NT2/D1 (cell line): ENCODE data around the gene BPTF.
A peak's percentile ranks its signal among the peaks of the same experiment; 100 is the strongest.
"Not testable (repeated sequence)": the region's sequence is repeated elsewhere in the genome, so short reads cannot be mapped to it uniquely, and the experiment has no call there.

Source experiments
- DNase-seq: peaks from one replicate; pipeline ENCODE4 v3.0.0-alpha.2; 2011; ENCODE audit warnings: low read depth, low spot score
- H3K27me3 ChIP-seq: 2 replicates; pipeline ENCODE4 v1.6.0; 2011; ENCODE audit warnings: mild to moderate bottlenecking; ENCODE audit not compliant: insufficient read length, insufficient read depth
- H3K36me3 ChIP-seq: 2 replicates; pipeline ENCODE4 v1.6.1; 2011; ENCODE audit warnings: mild to moderate bottlenecking, low read length, mixed read lengths; ENCODE audit not compliant: insufficient read depth, insufficient read length
- H3K4me1 ChIP-seq: 2 replicates; pipeline ENCODE4 v1.5.1; 2011; ENCODE audit not compliant: insufficient read depth, insufficient read length
- H3K4me3 ChIP-seq: 2 replicates; pipeline ENCODE4 v1.5.1; 2011; ENCODE audit warnings: low read depth; ENCODE audit not compliant: insufficient read length
- H3K9ac ChIP-seq: 2 replicates; pipeline ENCODE4 v1.6.0; 2011; ENCODE audit warnings: low read depth; ENCODE audit not compliant: insufficient read length
- H3K9me3 ChIP-seq: 2 replicates; pipeline ENCODE4 v1.5.1; 2011; ENCODE audit warnings: mild to moderate bottlenecking, low read length; ENCODE audit not compliant: insufficient read depth
- SUZ12 ChIP-seq: IDR thresholded peaks from 2 replicates; pipeline ENCODE4 v1.6.1; 2011; ENCODE audit not compliant: insufficient read length, insufficient read depth; ENCODE audit errors: extremely low read depth
- YY1 ChIP-seq: IDR thresholded peaks from 2 replicates; pipeline ENCODE4 v1.6.1; 2011; ENCODE audit not compliant: insufficient read length, insufficient read depth
- ZNF274 ChIP-seq: IDR thresholded peaks from 2 replicates; pipeline ENCODE4 v1.6.1; 2011; ENCODE audit warnings: mild to moderate bottlenecking, low read depth, low read length

The BPTF gene

DNA sequence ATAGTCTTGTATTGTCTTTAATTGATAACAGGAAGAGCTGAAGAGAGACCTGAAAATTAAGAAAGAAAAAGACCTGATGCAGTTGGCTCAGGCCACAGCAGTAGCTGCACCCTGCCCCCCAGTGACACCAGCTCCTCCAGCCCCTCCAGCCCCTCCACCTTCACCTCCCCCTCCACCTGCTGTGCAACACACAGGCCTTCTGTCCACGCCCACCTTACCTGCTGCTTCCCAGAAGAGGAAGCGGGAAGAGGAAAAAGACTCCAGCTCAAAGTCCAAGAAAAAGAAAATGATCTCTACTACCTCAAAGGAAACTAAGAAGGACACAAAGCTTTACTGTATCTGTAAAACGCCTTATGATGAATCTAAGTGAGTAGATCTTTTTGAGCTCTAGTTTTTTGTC is 134.2 kb downstream of the BPTF start:
- H3K9ac ChIP-seq: no peak overlapping the region
- no peak for TF ChIP-seq ZNF274
- no peak for TF ChIP-seq YY1
- TF ChIP-seq SUZ12: no peak
- DNase-seq: no peak

DNA sequence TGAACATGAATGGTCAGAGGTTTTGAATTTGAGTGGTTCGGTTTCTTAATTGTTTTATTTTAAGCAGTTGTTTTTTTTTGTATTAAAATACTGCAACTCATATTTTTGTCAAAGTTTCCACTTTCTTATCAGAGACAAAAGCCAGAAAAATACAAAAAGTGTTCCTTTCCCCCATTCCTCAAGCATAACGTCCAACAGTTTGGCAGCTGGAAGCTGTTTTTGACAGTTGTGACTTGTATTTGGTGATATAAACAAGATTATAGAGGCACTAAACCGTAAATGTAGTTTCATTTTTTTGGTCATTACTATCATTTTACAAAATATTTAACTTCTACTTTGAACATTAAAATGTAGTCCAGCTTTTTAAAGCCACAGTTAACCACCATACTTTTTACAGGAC is 135.0 kb downstream of the BPTF start:
- DNase-seq, H3K27me3 ChIP-seq, H3K4me3 ChIP-seq, H3K9ac ChIP-seq, H3K9me3 ChIP-seq, H3K4me1 ChIP-seq: not testable (repeated sequence)
- H3K36me3 ChIP-seq: peaks cover 41% of the 10 kb centered on the region

More for the DNA sequence above, 134.2 kb downstream of the BPTF start:
- Histone ChIP-seq H3K27me3 (no peaks in the 10 kb centered on the region), H3K4me1 (no peaks in the 10 kb centered on the region), H3K9me3 (no peaks in the 10 kb centered on the region), H3K4me3 (no peak overlapping the region), H3K36me3 (peaks cover 37% of the 10 kb centered on the region)

DNA sequence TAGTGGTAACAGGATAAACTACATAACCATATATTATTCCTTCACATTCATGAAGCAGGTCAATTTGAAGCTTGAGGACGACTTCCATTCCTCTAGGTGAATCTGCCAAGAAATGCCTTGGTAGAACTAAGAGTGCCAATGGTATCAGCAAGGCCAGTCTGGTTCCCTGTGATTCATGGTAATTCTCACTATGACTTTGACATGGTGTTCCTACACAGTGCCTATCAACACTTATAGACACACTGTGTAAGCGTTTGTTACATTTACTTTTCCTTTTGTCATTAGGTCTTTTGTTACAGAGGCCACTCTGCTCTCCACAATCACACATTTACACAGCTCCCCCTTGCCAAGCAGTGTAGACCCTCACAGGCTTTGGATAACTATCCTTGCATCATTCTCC is 136.9 kb downstream of the BPTF start:
- not testable (repeated sequence) for H3K4me1 ChIP-seq, H3K9ac ChIP-seq, H3K4me3 ChIP-seq, H3K9me3 ChIP-seq, H3K27me3 ChIP-seq, DNase-seq
- peaks cover 49% of the 10 kb centered on the region for H3K36me3 ChIP-seq

DNA sequence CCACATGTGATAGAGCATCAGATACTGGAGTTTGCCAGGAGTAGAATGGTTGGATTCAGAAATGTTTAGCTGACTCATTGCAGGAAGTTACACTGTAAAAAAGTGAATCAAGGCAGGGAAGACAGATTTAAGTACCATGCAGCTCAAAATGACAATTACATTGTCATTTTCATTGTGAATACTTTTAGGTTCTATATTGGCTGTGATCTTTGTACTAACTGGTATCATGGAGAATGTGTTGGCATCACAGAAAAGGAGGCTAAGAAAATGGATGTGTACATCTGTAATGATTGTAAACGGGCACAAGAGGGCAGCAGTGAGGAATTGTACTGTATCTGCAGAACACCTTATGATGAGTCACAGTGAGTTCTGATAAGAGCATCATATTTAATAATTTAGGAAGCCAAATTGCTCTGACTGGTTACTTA is 137.9 kb downstream of the BPTF start:
- not testable (repeated sequence) for H3K27me3 ChIP-seq, H3K9ac ChIP-seq, H3K4me3 ChIP-seq, H3K4me1 ChIP-seq, H3K9me3 ChIP-seq
- DNase-seq: peak; percentile 30
- peaks cover 50% of the 10 kb centered on the region for H3K36me3 ChIP-seq

DNA sequence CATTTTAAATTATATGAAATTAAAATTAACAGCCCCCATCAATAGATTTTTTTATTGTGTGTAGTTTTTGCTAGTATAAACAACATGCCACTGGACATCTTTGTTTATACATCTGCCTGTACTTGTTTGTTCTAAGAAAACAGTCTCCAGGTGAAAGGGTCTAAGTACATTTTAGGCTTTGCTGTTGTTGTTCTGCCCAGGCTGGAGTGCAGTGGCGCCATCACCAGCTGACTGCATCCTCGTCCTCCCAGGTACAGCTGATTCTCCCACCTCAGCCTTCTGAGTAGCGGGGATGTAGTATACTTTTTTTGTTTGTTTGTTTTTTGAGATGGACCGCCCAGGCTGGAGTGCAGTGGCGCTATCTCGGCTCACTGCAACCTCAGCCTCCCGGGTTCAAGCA is 145.5 kb downstream of the BPTF start:
- peaks cover 40% of the 10 kb centered on the region for H3K36me3 ChIP-seq
- H3K27me3 ChIP-seq: no peaks in the 10 kb centered on the region
- no peak for TF ChIP-seq ZNF274
- TF ChIP-seq SUZ12: no peak
- TF ChIP-seq YY1: no peak

DNA sequence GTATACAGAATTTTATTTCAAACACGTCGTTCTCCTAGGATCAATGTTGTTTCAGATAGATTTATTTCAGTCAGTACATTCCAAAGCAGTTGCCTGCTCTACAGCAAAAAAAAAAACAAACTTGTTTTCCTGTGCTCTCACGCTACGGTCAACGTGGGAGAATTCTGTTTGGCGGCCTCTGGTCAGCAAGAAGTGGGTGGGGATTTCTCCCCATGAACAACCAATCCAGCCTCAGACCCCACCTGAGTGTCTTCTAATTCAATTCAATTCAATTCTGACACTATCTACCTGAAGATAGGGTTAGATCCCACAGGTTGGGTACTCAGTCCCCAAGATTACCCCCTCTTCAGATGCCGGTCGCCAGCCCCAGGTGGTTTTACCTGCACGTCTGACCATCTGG is 148.9 kb downstream of the BPTF start:
- peak overlapping the region; percentile 62 for H3K4me3 ChIP-seq
- H3K4me1 ChIP-seq: no peaks in the 10 kb centered on the region

More for the DNA sequence above, 145.5 kb downstream of the BPTF start:
- H3K4me1 ChIP-seq: no peaks in the 10 kb centered on the region
- H3K4me3 ChIP-seq: no peak overlapping the region
- no peak for DNase-seq
- no peaks in the 10 kb centered on the region for H3K9me3 ChIP-seq
- H3K9ac ChIP-seq: no peak overlapping the region

DNA sequence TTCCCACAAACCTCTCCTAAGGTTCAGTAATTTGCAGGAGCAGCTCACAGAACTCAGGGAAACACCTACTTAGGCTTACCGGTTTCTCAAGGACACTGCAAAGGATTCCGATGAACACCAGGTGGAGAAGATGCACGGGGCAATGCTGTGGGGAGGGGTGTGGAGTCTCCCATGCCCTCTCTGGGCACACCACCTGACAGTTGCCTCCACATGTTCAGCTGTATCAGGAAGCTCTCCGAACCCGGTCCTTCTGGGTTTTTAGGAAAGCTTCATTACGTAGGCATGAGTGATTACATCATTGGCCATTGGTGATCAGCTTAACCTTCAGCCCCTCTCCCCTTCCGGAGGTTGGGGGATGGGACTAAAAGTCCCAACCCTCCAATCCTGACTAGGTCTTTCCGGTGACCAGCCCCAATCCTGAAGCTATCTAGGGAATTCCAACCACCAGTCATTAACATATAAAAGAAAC is 149.3 kb downstream of the BPTF start:
- no peaks in the 10 kb centered on the region for H3K9me3 ChIP-seq
- peak; percentile 91 for DNase-seq
- H3K36me3 ChIP-seq: peaks cover 25% of the 10 kb centered on the region
- H3K9ac ChIP-seq: peak overlapping the region; percentile 62
- TF ChIP-seq YY1 (no peak), SUZ12 (no peak), ZNF274 (no peak)
- H3K4me3 ChIP-seq: peak overlapping the region; percentile 62
- H3K4me1 ChIP-seq: no peaks in the 10 kb centered on the region
- H3K27me3 ChIP-seq: no peaks in the 10 kb centered on the region

More for the DNA sequence above, 148.9 kb downstream of the BPTF start:
- Histone ChIP-seq H3K36me3 (peaks cover 24% of the 10 kb centered on the region), H3K9me3 (no peaks in the 10 kb centered on the region), H3K9ac (peak overlapping the region; percentile 62), H3K27me3 (no peaks in the 10 kb centered on the region)
- TF ChIP-seq ZNF274 (no peak), YY1 (no peak), SUZ12 (no peak)
- DNase-seq: no peak

DNA sequence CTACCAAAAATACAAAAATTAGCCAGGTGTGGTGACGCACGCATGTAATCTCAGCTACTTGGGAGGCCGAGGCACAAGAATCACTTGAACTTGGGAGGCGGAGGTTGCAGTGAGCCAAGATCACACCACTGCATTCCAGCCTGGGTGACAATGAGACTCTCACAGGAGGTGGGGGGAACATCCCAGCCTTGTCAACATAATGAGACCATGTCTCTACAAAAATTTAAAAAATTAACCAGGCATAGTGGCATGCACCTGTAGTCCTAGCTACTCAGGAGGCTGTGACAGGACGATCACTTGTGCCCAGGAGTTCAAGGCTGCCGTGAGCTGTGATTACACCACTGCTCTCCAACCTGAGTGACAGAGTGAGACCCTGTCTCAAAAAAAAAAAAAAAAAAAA is 151.0 kb downstream of the BPTF start:
- not testable (repeated sequence) for H3K9ac ChIP-seq, H3K9me3 ChIP-seq, H3K4me1 ChIP-seq, DNase-seq, H3K4me3 ChIP-seq, H3K27me3 ChIP-seq
- peaks cover 19% of the 10 kb centered on the region for H3K36me3 ChIP-seq
